Effector memory CD8-positive, alpha-beta T cell (primary cell): ENCODE results near the gene GPR32.

Source experiments
- ATAC-seq: fragments of 150-1000 bp; cut with Tn5 transposase; replicated peaks from 2 replicates; pipeline ENCODE4 v1.10.0; 2021; ENCODE audit warnings: mild to moderate bottlenecking, moderate library complexity
- DNase-seq, 3 experiments: peaks; one replicate each; pipeline ENCODE4 v3.0.0; 2021
- H3K27ac Mint-ChIP-seq, 2 donors: one replicate each; pipeline ENCODE4 v1.8.0; 2022; ENCODE audit warnings: mild to moderate bottlenecking in 2 of 2, mixed read lengths in 2 of 2, moderate library complexity in 2 of 2
- H3K27me3 Mint-ChIP-seq, 2 donors: one replicate each; pipeline ENCODE4 v1.8.0; 2022; ENCODE audit warnings: mixed read lengths in 2 of 2
- H3K36me3 Mint-ChIP-seq: one replicate; pipeline ENCODE4 v1.8.0; 2022; ENCODE audit warnings: mild to moderate bottlenecking, moderate library complexity, mixed read lengths; ENCODE audit not compliant: insufficient read depth
- H3K4me1 Mint-ChIP-seq, 2 donors: one replicate each; pipeline ENCODE4 v1.8.0; 2022; ENCODE audit warnings: low read depth in 2 of 2, mixed read lengths in 2 of 2
- H3K4me3 Mint-ChIP-seq, 2 donors: one replicate each; pipeline ENCODE4 v1.8.0; 2022; ENCODE audit warnings: mild to moderate bottlenecking in 2 of 2, mixed read lengths in 2 of 2, moderate library complexity in 2 of 2
- H3K9me3 Mint-ChIP-seq, 2 donors: one replicate each; pipeline ENCODE4 v1.8.0; 2022; ENCODE audit warnings: mixed read lengths in 2 of 2

GPR32 gene

DNA sequence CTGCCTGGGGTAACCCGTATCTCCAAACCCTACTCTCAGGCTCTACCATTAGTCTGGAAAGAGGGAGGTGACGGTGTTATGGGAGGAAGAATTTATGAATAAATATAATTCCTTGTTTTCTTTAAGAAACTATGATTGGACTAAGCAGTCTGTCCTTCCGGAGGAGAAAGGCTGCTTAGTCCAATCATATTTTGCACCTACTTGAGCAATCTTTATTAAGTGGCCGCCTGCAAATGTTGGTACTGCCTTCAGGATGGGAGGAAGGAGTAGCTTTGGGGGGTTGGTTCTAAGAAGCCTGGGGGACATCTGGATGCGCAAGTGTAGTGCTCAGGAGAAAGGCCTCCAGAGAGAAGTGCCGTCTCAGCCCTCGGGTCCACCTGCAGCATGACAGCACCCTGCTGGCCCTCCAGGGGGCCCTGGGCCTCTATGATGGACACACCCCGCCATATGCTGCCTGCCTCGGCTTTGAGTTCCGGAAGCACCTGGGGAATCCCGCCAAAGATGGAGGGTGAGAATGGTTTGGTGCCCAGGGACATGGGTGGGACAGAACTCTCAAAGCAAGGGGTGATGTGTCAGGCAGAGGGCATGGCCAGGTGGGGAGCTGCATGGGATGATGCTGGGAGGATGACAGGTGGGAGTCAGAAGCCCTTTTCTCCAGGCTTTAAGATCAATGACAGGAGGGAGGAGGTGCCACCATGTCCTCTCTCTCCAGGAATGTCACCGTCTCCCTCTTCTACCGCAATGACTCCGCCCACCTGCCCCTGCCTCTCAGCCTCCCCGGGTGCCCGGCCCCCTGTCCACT lies 24.0 kb downstream of the GPR32 start:
- peaks cover 3 to 4% of the 10 kb centered on the region in 2 donors for H3K4me1 Mint-ChIP-seq
- H3K27me3 Mint-ChIP-seq = no peaks in the 10 kb centered on the region
- ATAC-seq (peak; percentile 54), DNase-seq (no peak)
- no peaks in the 10 kb centered on the region for H3K9me3 Mint-ChIP-seq
- H3K4me3 Mint-ChIP-seq = no peak overlapping the region
- peaks cover 28% of the 10 kb centered on the region for H3K36me3 Mint-ChIP-seq
- H3K27ac Mint-ChIP-seq = peak overlapping the region in 1 of 2 donors; percentile 67

DNA sequence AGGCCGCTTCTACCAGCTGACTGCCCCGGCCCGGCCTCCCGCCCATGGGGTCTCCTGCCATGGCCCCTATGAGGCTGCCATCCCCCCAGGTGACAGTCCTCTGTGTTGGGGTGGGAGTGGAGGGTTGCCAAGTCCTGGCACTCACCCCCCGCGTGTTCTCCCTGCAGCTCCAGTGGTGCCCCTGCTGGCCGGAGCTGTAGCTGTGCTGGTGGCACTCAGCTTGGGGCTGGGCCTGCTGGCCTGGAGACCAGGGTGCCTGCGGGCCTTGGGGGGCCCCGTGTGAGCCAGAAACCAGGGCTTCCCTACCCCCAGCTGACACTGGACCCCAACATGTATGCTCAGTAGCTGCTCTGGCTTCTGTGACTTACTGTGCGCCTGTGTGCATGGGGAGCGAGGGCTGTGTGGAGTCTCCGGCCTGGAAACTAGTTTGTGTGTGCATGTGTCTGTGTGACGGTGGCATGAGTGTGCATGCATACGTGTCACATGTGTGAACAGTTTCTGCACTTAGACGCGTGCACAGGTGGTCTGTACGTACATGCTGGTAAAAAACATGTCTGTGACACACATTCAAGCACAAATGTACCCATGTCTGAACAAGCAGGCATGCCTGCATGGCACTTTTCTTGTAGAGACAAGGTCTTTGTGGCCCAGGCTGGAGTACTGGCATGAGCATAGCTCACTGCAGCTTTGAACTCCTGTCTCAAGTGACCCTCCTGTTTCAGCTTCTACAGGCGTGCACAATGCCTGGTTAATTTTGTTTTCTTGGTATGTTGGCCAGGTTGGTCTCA lies 24.8 kb downstream of the GPR32 start:
- Mint-ChIP-seq H3K4me3 (no peak overlapping the region), H3K9me3 (no peaks in the 10 kb centered on the region), H3K27me3 (no peaks in the 10 kb centered on the region), H3K27ac (peak overlapping the region; percentile 38 to 67), H3K4me1 (peaks cover 3 to 4% of the 10 kb centered on the region in 2 donors), H3K36me3 (peaks cover 35% of the 10 kb centered on the region)
- ATAC-seq (no peak), DNase-seq (no peak)

DNA sequence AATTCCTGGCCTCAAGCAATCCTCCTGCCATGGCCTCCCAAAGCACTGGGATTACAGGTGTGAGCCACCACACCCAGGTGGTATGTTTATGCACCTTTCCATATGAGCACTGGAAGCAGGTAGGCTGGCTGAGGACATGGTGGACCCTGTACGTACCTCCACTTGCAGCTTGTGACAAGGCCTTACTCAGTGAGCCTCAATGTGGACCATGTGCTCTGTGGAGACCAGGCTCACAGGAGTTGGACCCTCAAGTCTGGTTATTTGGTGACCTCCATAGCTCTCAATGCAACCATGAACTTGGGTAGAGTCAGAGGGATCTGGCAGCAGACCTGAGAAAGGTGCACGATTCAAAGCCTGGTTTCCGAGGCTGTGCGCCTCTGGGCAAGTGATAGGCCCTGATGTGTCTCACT lies 25.4 kb downstream of the GPR32 start:
- Mint-ChIP-seq H3K27me3 (no peaks in the 10 kb centered on the region), H3K9me3 (no peaks in the 10 kb centered on the region), H3K36me3 (peaks cover 39% of the 10 kb centered on the region), H3K27ac (peak overlapping the region in 1 of 2 donors; percentile 38), H3K4me1 (peaks cover 3 to 4% of the 10 kb centered on the region in 2 donors), H3K4me3 (no peak overlapping the region)
- DNase-seq (no peak), ATAC-seq (no peak)

GRCh38 chr19:50796128-50796633 lies 25.9 kb downstream of the GPR32 start:
- Mint-ChIP-seq H3K4me3 (no peak overlapping the region), H3K36me3 (peaks cover 45% of the 10 kb centered on the region)
- ATAC-seq = no peak

DNA sequence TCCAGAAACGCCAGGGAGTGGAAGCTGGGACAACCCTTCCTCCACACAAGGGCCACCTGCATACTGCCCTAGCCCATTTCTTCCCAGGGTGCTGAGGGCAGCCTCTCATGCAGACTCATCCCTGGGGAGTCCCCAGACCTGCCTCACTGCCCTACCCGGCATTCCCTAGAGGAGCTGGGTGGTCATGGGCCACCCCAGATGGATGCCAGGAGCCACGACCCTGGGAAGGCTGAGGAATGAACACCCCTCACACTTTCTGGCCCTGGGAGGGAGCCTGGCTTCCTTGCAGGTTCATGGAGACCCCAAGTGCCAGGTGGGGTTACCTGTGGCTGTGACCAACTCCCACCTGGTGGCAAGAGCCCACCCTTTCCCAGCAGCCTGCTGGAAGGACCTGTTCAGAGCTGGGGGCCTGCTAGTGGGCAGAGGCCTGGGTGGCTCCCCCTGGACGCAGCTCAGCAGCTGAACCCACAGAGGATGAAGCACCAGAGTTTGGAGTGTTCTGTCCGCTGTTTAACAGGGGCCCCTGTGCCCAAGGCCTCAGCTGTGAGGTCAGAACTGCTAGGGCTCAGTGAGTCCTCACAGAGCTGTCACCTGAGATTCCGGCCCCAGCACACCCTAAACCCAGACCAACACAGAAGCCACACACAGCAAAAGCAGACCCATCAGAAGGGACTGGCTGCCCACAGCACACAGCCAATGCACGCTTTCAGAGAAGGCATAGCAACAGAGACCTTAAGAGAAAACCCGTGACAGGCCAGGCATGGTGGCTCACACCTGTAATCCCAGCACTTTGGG lies 26.6 kb downstream of the GPR32 start:
- ATAC-seq (no peak), DNase-seq (no peak)
- H3K4me3 Mint-ChIP-seq = no peak overlapping the region
- H3K36me3 Mint-ChIP-seq = peaks cover 49% of the 10 kb centered on the region
- no peaks in the 10 kb centered on the region for H3K9me3 Mint-ChIP-seq
- peaks cover 4 to 5% of the 10 kb centered on the region in 2 donors for H3K4me1 Mint-ChIP-seq
- no peaks in the 10 kb centered on the region for H3K27me3 Mint-ChIP-seq
- H3K27ac Mint-ChIP-seq = no peak overlapping the region

More at GRCh38 chr19:50796128-50796633, 25.9 kb downstream of the GPR32 start:
- DNase-seq = no peak
- peaks cover 4% of the 10 kb centered on the region in 2 donors for H3K4me1 Mint-ChIP-seq
- H3K9me3 Mint-ChIP-seq = no peaks in the 10 kb centered on the region
- no peaks in the 10 kb centered on the region for H3K27me3 Mint-ChIP-seq
- H3K27ac Mint-ChIP-seq = no peak overlapping the region

- Mint-ChIP-seq H3K4me1 (peaks cover 6 to 7% of the 10 kb centered on the region in 2 donors), H3K9me3 (no peaks in the 10 kb centered on the region), H3K4me3 (no peak overlapping the region), H3K27ac (no peak overlapping the region), H3K27me3 (no peaks in the 10 kb centered on the region), H3K36me3 (peaks cover 49% of the 10 kb centered on the region)
- ATAC-seq (no peak), DNase-seq (no peak)
Measured at GRCh38 chr19:50797429-50797780, 27.1 kb downstream of the GPR32 start.

DNA sequence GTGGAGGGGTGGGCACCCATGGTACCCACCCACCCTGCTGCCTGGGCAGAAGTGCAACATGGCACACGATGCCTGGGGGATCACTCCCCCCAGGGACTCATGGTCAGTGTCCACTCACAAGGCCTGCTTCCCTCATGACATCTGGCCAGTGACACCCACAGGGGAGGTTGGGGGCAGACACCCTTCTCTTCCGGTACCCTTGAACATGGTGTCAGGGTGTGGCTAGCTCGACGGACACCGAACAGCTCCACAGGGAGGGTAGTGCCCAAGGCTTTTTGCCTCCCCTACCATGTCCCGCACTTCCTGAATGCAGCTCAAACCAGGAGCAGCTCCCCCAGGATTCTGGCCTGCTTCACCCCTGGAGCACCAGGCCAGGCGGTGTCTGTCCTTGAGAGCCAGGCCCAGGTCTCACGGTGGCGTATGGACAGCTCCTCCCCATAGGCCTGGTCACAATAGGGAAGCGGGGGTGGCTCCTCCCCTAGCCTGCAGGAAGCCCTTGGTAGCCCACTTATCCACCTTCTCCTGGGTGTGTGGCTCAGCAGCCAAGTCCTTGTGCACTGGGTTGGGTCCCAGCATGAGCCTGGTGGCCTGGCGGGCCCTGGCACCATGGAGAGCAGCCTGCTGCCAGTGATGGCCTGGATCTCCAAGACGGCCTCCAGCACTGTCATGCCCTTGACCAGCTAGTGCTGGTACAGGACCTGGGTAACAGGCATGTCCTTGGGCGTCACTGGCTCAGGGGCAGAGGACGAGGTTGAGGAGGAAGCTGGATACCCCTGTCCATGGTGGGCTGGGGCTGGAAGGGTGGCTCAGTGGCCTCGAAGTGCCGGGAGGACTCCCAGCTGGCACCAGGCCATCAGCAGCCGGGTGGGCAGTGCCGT lies 27.8 kb downstream of the GPR32 start:
- Mint-ChIP-seq H3K27ac (peak overlapping the region in 1 of 2 donors; percentile 71), H3K27me3 (no peaks in the 10 kb centered on the region), H3K36me3 (peaks cover 49% of the 10 kb centered on the region), H3K4me1 (peaks cover 12 to 13% of the 10 kb centered on the region in 2 donors), H3K9me3 (no peaks in the 10 kb centered on the region), H3K4me3 (no peak overlapping the region)
- DNase-seq (no peak), ATAC-seq (no peak)

DNA sequence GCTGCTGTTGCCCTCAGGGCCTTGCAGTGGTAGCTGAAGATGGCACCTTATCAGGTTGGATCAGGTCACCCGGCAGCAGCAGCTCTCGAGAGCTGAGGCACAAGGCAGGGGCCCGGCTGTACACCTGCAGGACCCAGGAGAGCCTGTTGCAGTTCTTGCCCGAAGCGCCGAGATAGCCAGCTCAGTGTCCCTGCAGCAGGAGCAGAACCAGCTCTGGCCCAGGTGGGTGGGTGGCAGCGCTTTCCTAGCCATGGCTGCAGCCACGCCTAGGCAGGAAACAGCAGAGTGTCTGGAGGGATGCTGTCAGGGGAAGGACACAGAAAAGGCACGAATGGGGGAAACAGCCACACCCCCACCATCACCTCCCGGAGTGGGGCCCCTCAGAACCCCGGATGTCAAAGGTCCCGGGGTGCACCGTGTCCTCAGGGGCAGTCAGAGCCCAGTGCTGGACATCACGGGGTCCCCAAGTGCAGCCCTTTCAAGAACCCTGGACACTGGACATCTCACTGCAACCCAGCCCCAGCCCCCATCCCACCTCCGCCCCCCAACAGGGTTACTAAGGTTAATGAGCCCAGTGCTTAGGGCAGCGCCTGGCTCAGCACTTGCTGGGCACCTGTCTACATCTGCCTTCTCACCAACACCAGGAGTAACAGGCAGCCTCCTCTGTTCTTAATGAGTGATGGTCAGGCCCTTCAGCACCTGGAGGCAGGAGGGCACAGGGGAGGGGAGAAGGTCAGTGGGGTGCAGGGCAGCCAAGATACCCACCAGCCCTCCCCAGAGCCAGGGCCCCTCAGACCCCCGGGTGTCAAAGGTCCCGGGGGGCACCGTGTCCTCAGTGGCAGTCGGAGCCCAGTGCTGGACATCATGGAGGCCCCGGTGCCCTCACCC lies 28.6 kb downstream of the GPR32 start:
- H3K36me3 Mint-ChIP-seq = peaks cover 47% of the 10 kb centered on the region
- H3K27ac Mint-ChIP-seq = no peak overlapping the region
- peaks cover 20 to 21% of the 10 kb centered on the region in 2 donors for H3K4me1 Mint-ChIP-seq
- no peak for DNase-seq
- no peak overlapping the region for H3K4me3 Mint-ChIP-seq
- no peaks in the 10 kb centered on the region for H3K9me3 Mint-ChIP-seq
- H3K27me3 Mint-ChIP-seq = no peaks in the 10 kb centered on the region
- no peak for ATAC-seq

GRCh38 chr19:50799547-50799851 lies 29.2 kb downstream of the GPR32 start:
- no peak overlapping the region for H3K4me3 Mint-ChIP-seq
- ATAC-seq (no peak), DNase-seq (no peak)
- peaks cover 21% of the 10 kb centered on the region in 2 donors for H3K4me1 Mint-ChIP-seq
- no peaks in the 10 kb centered on the region for H3K9me3 Mint-ChIP-seq
- H3K36me3 Mint-ChIP-seq = peaks cover 46% of the 10 kb centered on the region
- no peaks in the 10 kb centered on the region for H3K27me3 Mint-ChIP-seq
- H3K27ac Mint-ChIP-seq = no peak overlapping the region

GRCh38 chr19:50801107-50801506 lies 30.8 kb downstream of the GPR32 start:
- H3K9me3 Mint-ChIP-seq = no peaks in the 10 kb centered on the region
- peaks cover 49% of the 10 kb centered on the region for H3K36me3 Mint-ChIP-seq
- no peaks in the 10 kb centered on the region for H3K27me3 Mint-ChIP-seq
- peaks cover 27 to 31% of the 10 kb centered on the region in 2 donors for H3K4me1 Mint-ChIP-seq
- H3K27ac Mint-ChIP-seq = peak overlapping the region in 1 of 2 donors; percentile 51
- H3K4me3 Mint-ChIP-seq = no peak overlapping the region
- DNase-seq (no peak), ATAC-seq (no peak)

DNA sequence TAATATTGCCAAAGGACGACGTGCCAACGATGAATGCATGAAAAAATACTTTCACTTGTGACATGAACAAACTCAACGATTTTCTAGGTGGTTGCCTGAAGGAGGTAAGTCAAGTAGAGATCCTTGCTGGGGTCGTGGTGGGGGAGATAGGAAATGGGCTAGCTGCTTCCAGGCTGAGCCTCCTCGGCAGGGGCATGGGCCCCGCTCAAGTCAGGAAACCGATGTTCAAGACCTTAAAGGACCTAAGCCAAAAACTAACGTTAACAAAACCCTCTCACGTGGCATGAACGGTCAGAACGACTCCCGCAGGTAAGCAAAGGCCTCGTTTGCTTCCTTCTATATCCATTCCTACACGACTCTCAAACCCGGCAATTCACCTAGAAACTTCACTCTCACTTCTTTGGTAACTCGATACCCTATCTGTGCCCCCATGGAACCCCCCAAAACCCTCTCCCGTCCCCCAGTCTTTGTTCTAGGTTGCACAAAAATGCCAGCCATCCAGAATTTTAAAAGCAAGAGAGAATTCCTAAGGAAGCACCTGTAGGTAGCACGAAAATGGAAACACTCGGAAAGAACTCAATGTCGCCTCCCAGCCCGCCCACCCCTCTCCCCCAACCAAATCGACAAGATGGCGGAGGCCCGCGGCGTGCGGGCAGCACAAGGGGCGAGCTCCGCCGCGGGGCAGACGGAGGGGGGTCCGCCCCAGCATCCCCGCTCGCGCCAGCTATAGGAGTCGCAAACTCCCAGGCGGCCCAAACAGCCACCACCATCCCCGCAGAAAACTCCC lies 33.6 kb downstream of the GPR32 start:
- Mint-ChIP-seq H3K4me1 (peaks cover 28 to 35% of the 10 kb centered on the region in 2 donors), H3K9me3 (no peaks in the 10 kb centered on the region), H3K36me3 (peaks cover 33% of the 10 kb centered on the region), H3K27ac (peak overlapping the region; percentile 99 to 100), H3K4me3 (peak overlapping the region; percentile 96 to 98), H3K27me3 (no peaks in the 10 kb centered on the region)
- DNase-seq (peak in 2 of 3 experiments; percentile 14 to 18), ATAC-seq (peak; percentile 3)
